Liver (tissue), 8 donors: ENCODE results near the gene SMIM45.

Source experiments
- DNase-seq: peaks from one replicate; pipeline ENCODE4 v3.0.0-alpha.2; 2017; ENCODE audit warnings: low spot score
- H3K27ac ChIP-seq, 2 donors: one replicate each; pipeline ENCODE4 v1.7.0; 2013; ENCODE audit warnings: inconsistent platforms in 2 of 2, low read length in 2 of 2, control low read depth in 1 of 2, low read depth in 1 of 2, mild to moderate bottlenecking in 1 of 2
- H3K27me3 ChIP-seq, 4 donors: one replicate each; pipeline versions ENCODE4 v1.6.1 to v1.7.0; 2013; ENCODE audit warnings: low read length in 3 of 4, inconsistent platforms in 1 of 4, mild to moderate bottlenecking in 1 of 4, moderate library complexity in 1 of 4; ENCODE audit not compliant: control insufficient read depth in 4 of 4, insufficient read depth in 4 of 4
- H3K36me3 ChIP-seq, 4 donors: one replicate each; pipeline versions ENCODE4 v1.6.1 to v1.7.0; 2013; ENCODE audit warnings: low read length in 3 of 4, mild to moderate bottlenecking in 3 of 4, low read depth in 1 of 4, moderate library complexity in 1 of 4; ENCODE audit not compliant: control insufficient read depth in 4 of 4, insufficient read depth in 3 of 4
- H3K4me1 ChIP-seq, 4 donors: one replicate each; pipeline versions ENCODE4 v1.6.1 to v1.7.0; 2013; ENCODE audit warnings: low read length in 3 of 4, mild to moderate bottlenecking in 3 of 4, moderate library complexity in 1 of 4; ENCODE audit not compliant: control insufficient read depth in 4 of 4, insufficient read depth in 4 of 4
- H3K4me3 ChIP-seq, 3 donors: one replicate each; pipeline versions ENCODE4 v1.6.1 to v1.7.0; 2013; ENCODE audit warnings: low read length in 3 of 3, control low read depth in 1 of 3, low read depth in 1 of 3, mild to moderate bottlenecking in 1 of 3
- H3K9ac ChIP-seq, 2 donors: one replicate each; pipeline ENCODE4 v1.7.0; 2013; ENCODE audit warnings: low read length in 2 of 2, mild to moderate bottlenecking in 2 of 2, moderate library complexity in 2 of 2, control low read depth in 1 of 2, low read depth in 1 of 2
- H3K9me3 ChIP-seq, 4 donors: one replicate each; pipeline versions ENCODE4 v1.6.1 to v1.7.0; 2013; ENCODE audit warnings: low read length in 3 of 4; ENCODE audit not compliant: control insufficient read depth in 4 of 4
- ATF3 ChIP-seq: IDR thresholded peaks from 2 replicates; pipeline ENCODE4 v1.6.1; 2016; ENCODE audit warnings: antibody characterized with exemption
- CTCF ChIP-seq: fragments of 150-350 bp; IDR thresholded peaks from 2 replicates; pipeline ENCODE4 v1.5.1; 2017; ENCODE audit warnings: improper control_type of control experiment, low read depth, low read length; ENCODE audit not compliant: missing input control
- EGR1 ChIP-seq, 2 donors: IDR thresholded peaks; 2 replicates each; pipeline ENCODE4 v1.6.1; 2016 to 2018; ENCODE audit warnings: antibody characterized with exemption in 2 of 2, low read depth in 2 of 2
- FOXA1 ChIP-seq: IDR thresholded peaks from 2 replicates; pipeline ENCODE4 v1.6.1; 2016; ENCODE audit warnings: antibody characterized with exemption
- FOXA2 ChIP-seq: IDR thresholded peaks from 2 replicates; pipeline ENCODE4 v1.6.1; 2016; ENCODE audit warnings: antibody characterized with exemption
- GABPA ChIP-seq, 2 donors: IDR thresholded peaks in 1 of 2; conservative IDR thresholded peaks in 1 of 2; 2 replicates each; pipeline ENCODE4 v1.6.1; 2016; ENCODE audit warnings: antibody characterized with exemption in 2 of 2, mild to moderate bottlenecking in 1 of 2, moderate library complexity in 1 of 2
- HNF4A ChIP-seq, 2 donors: conservative IDR thresholded peaks; 2 replicates each; pipeline ENCODE4 v1.6.1; 2016; ENCODE audit warnings: antibody characterized with exemption in 2 of 2, mild to moderate bottlenecking in 2 of 2
- HNF4G ChIP-seq: IDR thresholded peaks from 2 replicates; pipeline ENCODE4 v1.6.1; 2016; ENCODE audit warnings: antibody characterized with exemption
- JUND ChIP-seq, 2 donors: IDR thresholded peaks; 2 replicates each; pipeline ENCODE4 v1.6.1; 2016; ENCODE audit warnings: antibody characterized with exemption in 2 of 2
- NR2F2 ChIP-seq: IDR thresholded peaks from 2 replicates; pipeline ENCODE4 v1.6.1; 2016; ENCODE audit warnings: antibody characterized with exemption
- RAD21 ChIP-seq, 2 donors: IDR thresholded peaks; 2 replicates each; pipeline ENCODE4 v1.6.1; 2016; ENCODE audit warnings: antibody characterized with exemption in 2 of 2, mild to moderate bottlenecking in 2 of 2
- REST ChIP-seq: IDR thresholded peaks from 2 replicates; pipeline ENCODE4 v1.6.1; 2016; ENCODE audit warnings: antibody characterized with exemption, mild to moderate bottlenecking
- RXRA ChIP-seq, 2 donors: IDR thresholded peaks; 2 replicates each; pipeline ENCODE4 v1.6.1; 2017 to 2018; ENCODE audit warnings: antibody characterized with exemption in 2 of 2, mild to moderate bottlenecking in 1 of 2
- SP1 ChIP-seq: IDR thresholded peaks from 2 replicates; pipeline ENCODE4 v1.6.1; 2018; ENCODE audit warnings: antibody characterized with exemption, mild to moderate bottlenecking
- TAF1 ChIP-seq: conservative IDR thresholded peaks from 2 replicates; pipeline ENCODE4 v1.6.1; 2016; ENCODE audit warnings: antibody characterized with exemption, mild to moderate bottlenecking
- YY1 ChIP-seq: IDR thresholded peaks from 2 replicates; pipeline ENCODE4 v1.6.1; 2016; ENCODE audit warnings: antibody characterized with exemption, mild to moderate bottlenecking
- ZBTB33 ChIP-seq: IDR thresholded peaks from 2 replicates; pipeline ENCODE4 v1.6.1; 2016; ENCODE audit warnings: antibody characterized with exemption
- WGBS: extraction: QIAGEN DNeasy Blood & Tissue Kit; methylation state at CpG from one replicate; pipeline ENCODE4 v1.1.7; 2013; 5-methylcytosine and 5-hydroxymethylcytosine counted together
- TF ChIP-seq, protein P1 (sequence below): IDR thresholded peaks from 2 replicates; pipeline ENCODE4 v1.6.1; 2016; ENCODE audit warnings: antibody characterized with exemption
- donor health status: healthy.
- donor health status: healthy.
- donor health status: healthy.
- donor health status: healthy.
- donor health status: healthy.

Gene SMIM45

GRCh38 chr22:41946629-41947423 lies 5.1 kb upstream of the SMIM45 start, which contains the start of gene CENPM:
Gene CENPM, minus strand, starts transcription at chr22:41947152. Its CDS starts 76 bp downstream, at chr22:41947076.
- Histone ChIP-seq H3K9ac (no peak within 1 kb of the TSS), H3K9me3 (no peaks in the 10 kb centered on the region), H3K4me3 (peak within 1 kb of the TSS; percentile 60 to 81 (median 76)), H3K4me1 (peaks cover 3 to 16% (median 11%) of the 10 kb centered on the region in 4 donors), H3K27me3 (no peaks in the 10 kb centered on the region), H3K36me3 (no peaks in the 10 kb centered on the region), H3K27ac (no peak within 1 kb of the TSS)
- 2% methylated on average over 56 of the region's 56 CpGs for WGBS
- TF ChIP-seq EGR1 (IDR thresholded peaks at IDR 0.05; ENCODE audit: low read depth in 2 of 2) (peak; percentile 84 to 86), HNF4A (conservative IDR thresholded peaks at IDR 0.05) (peak in 1 of 2 donors; percentile 33), FOXA1 (no peak), REST (no peak), FOXA2 (no peak), GABPA (IDR thresholded peaks at IDR 0.05 in 1 of 2, conservative IDR thresholded peaks at IDR 0.05 in 1 of 2) (no peak), CTCF (no peak), TAF1 (no peak), SP1 (peak; percentile 78), HNF4G (no peak), YY1 (peak; percentile 62), ATF3 (no peak), ZBTB33 (no peak), RXRA (IDR thresholded peaks at IDR 0.05) (peak in 1 of 2 donors; percentile 4), NR2F2 (no peak), JUND (IDR thresholded peaks at IDR 0.05) (no peak), RAD21 (IDR thresholded peaks at IDR 0.05) (no peak)
- TF ChIP-seq, protein P1, sequence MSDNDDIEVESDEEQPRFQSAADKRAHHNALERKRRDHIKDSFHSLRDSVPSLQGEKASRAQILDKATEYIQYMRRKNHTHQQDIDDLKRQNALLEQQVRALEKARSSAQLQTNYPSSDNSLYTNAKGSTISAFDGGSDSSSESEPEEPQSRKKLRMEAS: peak; percentile 84
- DNase-seq: peak; percentile 95
